Measurements from ENCODE around the gene SORL1.

The SORL1 gene

GRCh38 chr11:121588747-121589146 lies 136.6 kb downstream of the SORL1 start:
- Histone ChIP-seq H3K27ac (no peak overlapping the region), H3K4me3 (no peak overlapping the region)
- DNase-seq (ENCODE audit: low spot score) = no peak
- TF ChIP-seq CTCF (IDR thresholded peaks at IDR 0.05) = no peak

- TF ChIP-seq CTCF (IDR thresholded peaks at IDR 0.05) = no peak
- H3K4me3 ChIP-seq = no peak overlapping the region
- no peak overlapping the region for H3K27ac ChIP-seq
- DNase-seq (ENCODE audit: low spot score) = no peak
Measured at GRCh38 chr11:121589946-121590537, 137.9 kb downstream of the SORL1 start.

DNA sequence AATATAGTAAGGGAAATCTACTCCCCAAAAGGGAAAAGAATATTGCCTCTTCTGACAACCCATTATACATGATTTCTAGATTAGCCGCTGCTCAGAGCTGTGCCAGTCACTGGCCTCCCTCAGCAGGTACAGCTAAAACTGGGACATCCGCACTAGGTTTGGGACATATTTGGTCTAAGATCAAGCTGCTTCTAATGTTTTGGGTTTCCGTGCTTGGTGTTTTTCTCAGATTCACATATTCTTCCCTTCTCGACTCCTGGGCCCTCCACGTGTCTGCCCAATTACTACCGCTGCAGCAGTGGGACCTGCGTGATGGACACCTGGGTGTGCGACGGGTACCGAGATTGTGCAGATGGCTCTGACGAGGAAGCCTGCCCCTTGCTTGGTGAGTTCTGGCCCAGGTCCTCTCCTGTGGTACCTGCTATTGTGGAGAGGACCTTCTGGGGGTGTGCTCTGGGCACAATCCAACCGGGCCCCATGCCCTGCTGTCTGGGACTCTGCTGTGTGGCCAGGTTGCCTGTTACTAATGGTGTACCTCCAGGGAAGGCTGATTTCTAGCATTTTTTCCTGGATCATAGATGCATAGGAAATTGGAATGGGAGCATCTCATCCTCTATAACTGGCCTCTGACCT lies 138.8 kb downstream of the SORL1 start:
- H3K4me3 ChIP-seq = no peak overlapping the region
- H3K27ac ChIP-seq = no peak overlapping the region
- no peak for DNase-seq (ENCODE audit: low spot score)
- TF ChIP-seq CTCF (IDR thresholded peaks at IDR 0.05) = no peak

GRCh38 chr11:121591405-121592033 lies 139.4 kb downstream of the SORL1 start:
- Histone ChIP-seq H3K4me3 (no peak overlapping the region), H3K27ac (no peak overlapping the region)
- no peak for DNase-seq (ENCODE audit: low spot score)
- TF ChIP-seq CTCF (IDR thresholded peaks at IDR 0.05) = peak; percentile 70

DNA sequence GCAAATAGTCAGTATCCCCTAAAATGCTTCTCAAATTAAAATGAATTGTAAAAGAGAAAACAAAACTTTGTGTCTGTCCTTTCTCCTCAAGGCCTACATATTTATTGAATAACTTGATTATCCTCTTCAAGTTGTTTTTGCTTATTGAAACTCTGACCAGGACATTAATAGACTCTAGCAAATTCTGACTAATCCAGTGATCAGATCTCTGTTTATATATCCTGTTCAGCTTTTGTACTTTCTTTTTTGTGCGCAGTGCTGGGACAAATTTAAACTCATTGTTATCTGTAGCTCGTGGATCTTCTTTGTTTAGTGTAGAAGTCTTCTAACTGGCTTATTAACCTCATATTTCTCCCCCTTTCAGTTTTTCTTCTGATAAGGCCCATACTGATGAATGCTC lies 140.6 kb downstream of the SORL1 start:
- DNase-seq (ENCODE audit: low spot score) = no peak
- no peak overlapping the region for H3K4me3 ChIP-seq
- no peak for TF ChIP-seq CTCF (IDR thresholded peaks at IDR 0.05)
- no peak overlapping the region for H3K27ac ChIP-seq

GRCh38 chr11:121595717-121596161 lies 143.6 kb downstream of the SORL1 start:
- Histone ChIP-seq H3K4me3 (no peak overlapping the region), H3K27ac (no peak overlapping the region)
- no peak for DNase-seq (ENCODE audit: low spot score)
- TF ChIP-seq CTCF (IDR thresholded peaks at IDR 0.05) = no peak
